HEK293T (cell line): Measurements from ENCODE around the gene HMGCR.

Source experiments
- ARNT ChIP-seq: fragments of 450-650 bp; IDR thresholded peaks from 2 replicates; pipeline ENCODE4 v1.6.1; 2017; ENCODE audit warnings: mild to moderate bottlenecking
- ELF4 ChIP-seq: fragments of 450-650 bp; IDR thresholded peaks from 2 replicates; pipeline ENCODE4 v1.6.1; 2017; ENCODE audit warnings: antibody characterized with exemption
- FOXK2 ChIP-seq: fragments of 450-650 bp; IDR thresholded peaks from 2 replicates; pipeline ENCODE4 v1.6.1; 2016; ENCODE audit warnings: mild to moderate bottlenecking
- L3MBTL2 ChIP-seq: fragments of 450-650 bp; conservative IDR thresholded peaks from 2 replicates; pipeline ENCODE4 v1.6.1; 2016; ENCODE audit warnings: mild to moderate bottlenecking
- NFRKB ChIP-seq: fragments of 450-650 bp; IDR thresholded peaks from 2 replicates; pipeline ENCODE4 v1.6.1; 2016; ENCODE audit warnings: mild to moderate bottlenecking, moderate library complexity
- SP1 ChIP-seq: fragments of 450-650 bp; IDR thresholded peaks from 2 replicates; pipeline ENCODE4 v1.6.1; 2017
- SUZ12 ChIP-seq: fragments of 450-650 bp; IDR thresholded peaks from 2 replicates; pipeline ENCODE4 v1.6.1; 2016; ENCODE audit warnings: mild to moderate bottlenecking
- ZNF384 ChIP-seq: fragments of 450-650 bp; IDR thresholded peaks from 2 replicates; pipeline ENCODE4 v1.6.1; 2016

GRCh38 chr5:75363111-75363510 is 26.1 kb downstream of the HMGCR start:
- TF ChIP-seq NFRKB (no peak), SP1 (no peak), ELF4 (no peak), L3MBTL2 (no peak), FOXK2 (no peak), ARNT (no peak), SUZ12 (no peak), ZNF384 (no peak)
